GM18870 (cell line): Measurements from ENCODE around the gene TMEM161B.
A peak's percentile ranks its signal among the peaks of the same experiment; 100 is the strongest.
"Not testable (repeated sequence)": the region's sequence is repeated elsewhere in the genome, so short reads cannot be mapped to it uniquely, and the experiment has no call there.

Source experiments
- ATAC-seq: cut with Tn5 transposase; IDR thresholded peaks from one replicate; pipeline ENCODE4 v1.9.1; 2021; ENCODE audit warnings: moderate library complexity; ENCODE audit not compliant: unreplicated experiment

Gene TMEM161B

DNA sequence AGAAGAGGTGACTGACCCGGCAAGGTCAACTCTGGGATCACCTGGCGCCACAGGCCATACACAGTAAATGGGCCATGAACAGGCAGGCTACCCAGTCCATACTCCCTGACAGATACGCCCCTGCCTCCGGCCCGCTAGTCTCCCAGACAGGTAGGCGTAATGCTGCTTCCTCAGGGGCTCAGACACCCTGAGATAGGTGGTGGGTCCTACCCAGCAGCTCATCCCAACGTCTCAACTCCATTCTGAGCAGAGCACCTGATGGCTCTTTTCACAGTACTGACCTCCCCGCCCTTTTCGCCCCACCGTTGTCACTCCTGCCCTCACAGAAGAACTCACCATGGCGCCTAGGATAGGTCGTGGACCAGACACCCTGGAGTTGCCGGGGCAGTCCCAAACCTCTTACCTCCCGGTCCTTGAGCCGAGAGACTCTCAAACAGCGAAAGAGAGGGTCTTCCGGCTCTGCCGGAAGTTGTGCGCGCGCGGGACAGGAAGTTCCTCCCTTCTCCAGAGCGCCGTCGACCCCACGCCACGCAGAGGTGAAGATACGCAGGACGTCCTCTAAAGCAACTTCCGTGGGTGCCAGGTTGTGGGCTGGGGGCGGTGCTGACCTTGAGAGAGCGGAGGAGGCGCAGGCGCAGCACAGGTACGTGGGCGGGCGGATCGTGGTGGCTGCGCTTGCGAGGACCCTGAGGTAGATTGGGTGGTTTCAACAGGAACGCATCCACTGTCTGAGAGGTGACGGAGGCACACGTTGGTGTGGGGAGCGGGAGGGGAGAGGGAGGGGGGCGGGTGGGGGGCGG is at the start of gene TMEM161B:
TMEM161B (minus strand) TSS at position 461 of the 800 bp plus-strand sequence; CDS start at position 339, 122 bp downstream.
- peak; percentile 99 for ATAC-seq

DNA sequence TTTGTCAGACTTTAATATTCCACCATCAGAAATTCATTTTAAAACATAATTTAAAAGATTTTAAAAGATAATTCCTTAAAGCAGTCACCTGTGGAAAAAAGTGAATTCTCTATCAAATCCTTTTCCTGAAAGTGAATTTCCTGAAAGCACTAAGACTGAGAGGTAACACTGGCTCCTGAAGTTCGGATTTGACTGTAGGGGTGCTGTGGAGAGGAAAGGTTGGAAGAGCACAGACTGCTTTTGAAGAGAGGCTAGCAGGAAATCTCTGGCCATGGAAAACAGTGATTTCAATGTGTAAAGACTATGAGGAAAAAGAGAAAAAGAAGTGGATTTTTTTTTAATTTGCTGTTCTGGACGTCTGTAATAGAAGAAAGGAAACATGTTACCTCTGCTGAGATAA is 35.7 kb upstream of the TMEM161B start:
- ATAC-seq = no peak

DNA sequence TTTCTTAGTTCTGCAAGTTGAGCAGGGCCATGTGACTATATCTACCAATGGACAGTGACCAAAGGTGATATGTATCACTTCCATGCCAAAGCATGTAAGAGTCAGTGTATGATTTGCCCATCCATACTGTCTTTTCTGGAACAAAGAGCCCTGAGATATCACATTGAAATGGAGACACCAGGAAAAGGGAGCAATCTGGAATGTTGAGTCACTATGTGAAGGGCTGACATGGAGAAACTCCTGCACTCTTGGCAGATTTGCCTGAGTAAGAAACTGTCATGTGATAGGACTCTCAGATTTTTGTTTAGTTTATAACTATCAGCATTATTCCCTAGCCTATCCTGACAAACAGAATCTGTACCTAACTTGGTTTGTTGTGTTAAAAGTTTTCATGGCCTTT is 29.8 kb upstream of the TMEM161B start:
- ATAC-seq = no peak

DNA sequence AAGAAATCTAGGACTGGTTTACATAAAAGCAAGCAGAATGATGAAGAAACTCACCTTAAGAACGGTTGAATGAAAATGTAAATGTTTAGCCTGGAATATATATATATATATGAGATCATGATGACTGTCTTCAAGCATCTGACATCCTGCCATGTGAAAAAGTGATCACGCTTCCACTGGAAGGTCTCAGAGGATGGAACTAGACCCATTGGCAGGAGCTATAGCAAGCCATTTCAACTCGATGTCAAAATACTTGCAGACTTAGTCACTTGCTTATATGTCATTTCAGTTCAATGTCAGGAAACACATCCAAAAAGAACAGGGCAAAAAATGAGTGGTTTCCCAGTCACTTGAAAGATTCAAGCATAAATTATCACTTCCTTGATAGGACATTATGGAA is 22.2 kb upstream of the TMEM161B start:
- ATAC-seq = no peak

DNA sequence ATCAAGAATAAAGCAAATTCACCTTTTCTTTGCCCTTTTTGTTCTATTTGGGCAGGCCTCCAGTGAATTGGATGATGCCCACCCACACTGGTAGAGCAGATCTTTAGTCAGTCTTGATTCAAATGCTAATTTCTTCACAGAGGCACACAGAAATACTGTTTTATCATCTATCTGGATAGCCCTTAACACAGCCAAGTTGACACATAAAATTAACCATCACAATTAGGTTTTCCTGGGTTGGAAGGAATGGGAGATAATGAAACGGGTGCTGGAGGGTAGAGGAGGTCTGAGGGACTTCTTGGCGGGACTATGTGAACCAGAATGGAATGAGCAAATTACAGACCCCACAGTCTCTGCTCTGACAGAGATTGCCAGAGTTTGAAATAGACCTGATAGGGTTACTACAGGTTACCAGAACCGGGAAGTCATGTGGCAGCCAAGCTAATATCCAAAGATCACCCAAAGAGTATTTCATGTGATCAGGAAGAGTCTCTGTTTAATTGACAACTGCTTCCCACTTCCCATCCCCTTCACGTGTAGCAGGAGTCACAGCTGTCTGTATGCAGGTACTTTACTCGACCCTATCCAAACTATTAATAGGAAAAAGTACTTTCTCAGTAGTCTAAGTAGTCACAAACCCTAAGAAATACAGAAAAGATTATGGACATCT is 20.0 kb upstream of the TMEM161B start:
- no peak for ATAC-seq

DNA sequence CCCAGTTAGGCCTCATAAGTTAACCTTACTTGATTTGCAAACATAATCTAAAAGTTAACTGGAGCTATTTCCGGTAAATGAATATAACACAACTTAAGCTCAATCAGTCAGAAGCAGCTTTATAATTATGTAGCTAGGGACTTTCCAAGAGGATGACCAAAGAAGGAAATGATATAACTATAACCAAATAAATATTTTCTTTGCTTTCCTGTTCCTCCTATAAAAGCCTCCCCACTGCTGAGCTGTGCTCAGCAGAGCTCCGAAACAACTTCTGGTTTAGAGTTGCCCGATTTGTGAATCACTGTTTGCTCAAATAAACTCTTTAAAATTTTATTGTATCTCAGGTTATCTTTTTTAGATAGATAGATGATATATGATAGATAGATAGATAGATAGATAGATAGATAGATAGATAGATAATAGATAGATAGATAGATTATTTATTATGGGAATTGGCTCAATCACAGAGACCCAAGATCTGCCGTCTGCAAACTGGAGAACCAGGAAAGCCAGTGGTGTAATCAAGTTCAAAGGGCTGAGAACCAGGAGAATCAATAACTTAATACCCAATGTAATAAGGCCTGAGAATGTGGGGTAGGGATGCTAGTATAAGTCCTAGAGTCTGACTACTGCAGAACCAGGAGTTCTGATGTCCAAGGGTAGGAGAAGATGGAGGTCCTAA is 19.3 kb upstream of the TMEM161B start:
- no peak for ATAC-seq

DNA sequence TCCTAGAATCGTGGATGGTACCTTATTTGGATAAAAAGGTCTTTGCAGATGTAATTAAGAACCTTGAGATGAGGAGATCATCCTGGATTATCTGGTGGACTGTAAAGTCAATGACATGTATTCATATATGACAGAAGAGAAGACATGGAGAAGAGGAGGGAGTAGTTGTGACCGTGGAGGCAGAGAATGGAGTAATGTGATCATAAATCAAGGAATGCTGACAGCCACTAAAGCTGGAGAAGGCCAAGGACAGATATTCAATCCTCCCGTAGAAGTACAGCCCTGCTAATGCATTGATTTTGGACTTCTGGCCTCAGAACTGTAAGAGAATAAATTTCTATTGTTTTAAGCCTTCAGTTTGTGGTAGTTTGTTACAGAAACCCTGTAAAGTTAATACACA is 18.7 kb upstream of the TMEM161B start:
- ATAC-seq = no peak

DNA sequence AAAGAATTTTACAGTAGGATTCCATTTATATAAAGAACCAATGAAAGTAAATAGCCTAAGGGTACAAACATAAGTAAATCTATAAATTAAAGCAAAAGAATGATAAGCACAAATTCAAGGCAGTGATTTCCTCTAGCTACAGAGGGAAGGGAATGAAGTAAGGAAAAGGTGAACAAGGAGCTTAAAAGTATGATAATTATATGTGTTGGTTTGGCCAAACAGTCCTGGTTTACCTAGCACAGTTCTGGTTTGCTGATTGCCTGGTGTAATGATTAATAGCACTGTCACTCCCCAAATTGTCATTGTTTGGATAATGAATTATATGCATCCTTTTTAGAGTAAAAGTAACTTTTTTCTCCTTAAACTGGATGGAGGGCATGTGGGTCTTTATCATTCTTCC is 15.0 kb upstream of the TMEM161B start:
- no peak for ATAC-seq

DNA sequence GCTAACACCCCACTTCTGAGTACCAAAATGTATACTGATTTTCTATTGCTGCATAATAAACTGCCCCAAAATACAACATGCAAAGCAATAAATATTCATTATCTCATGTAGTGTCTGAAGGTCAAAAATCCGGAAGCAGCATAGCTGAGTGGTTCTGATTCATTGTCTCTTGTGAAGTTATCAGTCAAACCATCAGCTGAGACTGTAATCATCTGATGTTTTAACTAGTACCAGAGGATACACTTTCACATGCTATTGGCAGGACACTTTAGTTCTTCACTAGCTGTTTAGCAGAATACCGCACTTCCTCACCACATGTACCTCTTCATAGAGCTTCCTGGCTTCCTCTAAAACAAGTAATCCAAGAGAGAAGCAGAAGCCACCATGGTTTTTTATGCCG is 12.7 kb upstream of the TMEM161B start:
- no peak for ATAC-seq

DNA sequence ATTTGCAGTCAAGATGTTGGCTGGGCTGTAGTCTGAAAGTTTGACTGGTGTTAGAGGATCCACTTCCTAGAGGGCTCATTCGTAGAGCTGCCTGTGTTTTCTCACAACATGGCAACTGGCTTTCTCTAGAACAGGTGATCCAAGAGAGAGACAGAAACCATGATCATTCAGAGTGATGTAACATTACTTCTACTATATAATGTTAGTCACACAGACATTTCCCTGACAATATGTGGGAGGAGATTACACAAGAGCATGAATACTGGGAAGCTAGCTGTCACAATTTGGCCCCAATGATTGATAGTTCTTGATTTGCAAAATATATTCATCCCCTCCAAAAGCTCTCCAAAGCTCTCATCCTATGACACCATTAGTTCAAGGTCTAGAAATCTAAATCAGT is 10.9 kb upstream of the TMEM161B start:
- no peak for ATAC-seq

DNA sequence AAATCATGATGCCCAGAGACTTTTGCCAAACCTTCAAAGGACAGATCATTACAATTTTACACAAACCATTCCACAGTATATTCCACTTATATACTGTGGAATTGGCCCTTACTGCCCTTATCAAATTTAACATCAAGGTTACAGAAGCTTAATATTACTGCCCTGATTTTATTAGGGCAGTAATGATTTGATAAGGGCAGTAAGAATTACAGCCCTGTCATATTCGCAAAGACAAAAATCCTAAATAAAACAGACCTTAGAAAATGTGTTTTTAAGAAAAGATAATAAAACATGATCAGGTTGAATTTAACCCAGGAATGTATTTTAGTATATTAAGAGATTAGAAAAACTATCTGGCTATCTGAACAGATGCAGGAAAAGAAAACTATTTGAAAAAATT is 7.7 kb upstream of the TMEM161B start:
- ATAC-seq = no peak

DNA sequence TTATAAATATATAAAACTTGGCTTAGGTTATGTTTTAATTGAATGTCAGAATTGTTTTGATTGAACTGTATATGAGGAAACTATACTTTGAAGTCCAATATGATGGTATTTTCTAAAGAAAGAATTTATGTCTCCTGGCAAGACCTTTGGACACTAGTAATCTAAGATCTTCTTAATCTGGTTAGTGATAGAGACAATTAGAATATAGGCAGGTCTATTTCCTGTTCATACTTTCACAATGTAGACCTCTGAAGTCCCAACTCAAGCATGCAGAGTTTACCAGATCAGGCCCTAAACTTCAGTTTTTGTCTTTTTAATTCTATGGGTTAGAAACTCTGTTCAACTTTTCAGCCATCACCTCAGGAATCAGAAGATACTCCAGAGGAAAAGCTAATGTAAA is 6.9 kb upstream of the TMEM161B start:
- ATAC-seq = no peak

DNA sequence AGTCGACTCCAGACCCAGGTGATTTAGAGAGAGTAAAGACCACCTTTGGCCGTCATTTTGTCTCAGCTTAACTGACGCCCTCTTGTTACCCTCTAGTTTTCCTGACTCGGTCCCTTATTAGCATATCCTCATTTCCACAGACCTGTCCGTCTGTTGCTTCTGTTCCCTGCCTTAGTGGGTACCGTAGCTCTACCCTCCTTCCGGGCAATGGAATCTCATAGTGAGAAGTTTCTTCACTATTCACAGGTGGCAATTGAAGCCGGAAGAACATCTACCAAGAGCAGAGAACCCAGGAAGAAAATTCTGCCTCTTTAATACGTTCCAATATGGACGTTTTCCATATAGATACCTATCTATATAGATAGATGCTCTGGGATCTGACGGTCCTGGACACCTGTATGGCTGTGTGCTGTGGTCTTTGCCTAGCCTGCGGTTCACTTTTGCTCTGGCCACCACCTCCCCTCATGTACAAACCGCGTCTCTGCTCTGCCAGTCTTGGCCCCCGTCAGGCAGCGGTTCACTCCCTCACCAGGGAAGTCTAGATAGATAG is 652 bp upstream of the TMEM161B start:
- peak; percentile 21 for ATAC-seq

DNA sequence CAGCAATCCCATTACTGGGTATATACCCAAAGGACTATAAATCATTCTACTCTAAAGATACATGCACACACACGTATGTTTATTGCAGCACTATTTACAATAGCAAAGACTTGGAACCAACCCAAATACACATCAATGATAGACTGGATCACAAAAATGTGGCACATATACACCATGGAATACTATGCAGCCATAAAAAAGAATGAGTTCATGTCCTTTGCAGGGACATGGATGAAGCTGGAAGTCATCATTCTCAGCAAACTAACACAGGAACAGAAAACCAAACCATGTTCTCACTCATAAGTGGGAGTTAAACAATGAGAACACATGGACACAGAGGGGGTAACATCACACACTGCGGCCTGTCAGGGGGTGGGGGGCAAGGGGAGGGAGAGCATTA is 4.1 kb downstream of the TMEM161B start:
- ATAC-seq = not testable (repeated sequence)

DNA sequence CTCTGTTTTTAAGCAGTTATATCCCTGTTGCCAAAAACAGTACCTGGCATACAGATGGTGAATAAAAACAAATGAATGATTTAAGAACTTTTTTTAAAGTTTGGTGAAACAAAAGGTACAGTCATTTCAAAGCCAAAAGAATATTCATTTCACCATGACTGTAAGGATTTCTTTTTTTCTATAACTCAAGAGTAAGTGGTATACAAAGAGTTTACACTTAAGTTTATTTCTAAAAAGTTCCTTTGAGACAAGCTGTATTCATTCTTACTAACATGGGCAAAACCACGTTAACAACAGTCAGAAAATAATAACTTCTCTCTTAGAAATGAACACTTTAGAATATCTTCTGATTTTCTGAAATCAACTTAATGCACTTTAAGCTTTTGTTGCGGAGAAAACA is 5.3 kb downstream of the TMEM161B start:
- no peak for ATAC-seq

DNA sequence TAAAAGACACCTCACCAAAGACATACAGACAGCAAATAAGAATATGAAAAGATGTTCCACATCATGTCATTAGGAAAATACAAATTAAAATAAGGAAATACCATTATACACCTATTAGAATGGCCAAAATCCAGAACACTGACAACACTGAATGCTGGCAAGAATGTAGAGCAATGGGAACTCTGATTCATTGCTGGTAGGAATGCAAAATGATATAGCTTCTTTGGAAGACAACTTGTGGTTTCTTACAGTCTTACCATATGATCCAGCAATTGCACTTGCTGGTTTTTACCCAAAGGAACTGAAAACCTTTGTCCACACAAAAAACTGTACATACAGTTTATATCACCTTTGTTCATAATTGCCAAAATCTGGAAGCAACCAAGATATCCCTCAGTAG is 6.5 kb downstream of the TMEM161B start:
- ATAC-seq = no peak

DNA sequence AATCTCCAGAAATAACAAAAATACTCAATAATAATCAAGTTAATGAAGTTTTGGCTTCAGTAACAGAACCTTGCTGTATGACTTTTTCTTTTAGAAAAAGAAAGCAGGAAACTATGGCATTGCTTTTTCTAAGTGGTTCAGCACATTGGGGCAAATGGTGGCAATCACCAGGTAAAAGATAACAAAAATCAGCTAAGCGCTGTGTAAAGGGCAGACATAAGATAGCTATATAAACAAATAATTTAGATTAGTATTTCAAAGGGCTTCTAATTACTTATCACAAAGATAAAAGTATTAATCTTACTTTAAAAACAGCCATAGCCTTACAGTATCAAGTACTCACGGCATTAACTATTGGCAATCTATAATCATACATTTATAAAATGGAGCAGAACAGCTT is 10.0 kb downstream of the TMEM161B start:
- ATAC-seq = no peak

DNA sequence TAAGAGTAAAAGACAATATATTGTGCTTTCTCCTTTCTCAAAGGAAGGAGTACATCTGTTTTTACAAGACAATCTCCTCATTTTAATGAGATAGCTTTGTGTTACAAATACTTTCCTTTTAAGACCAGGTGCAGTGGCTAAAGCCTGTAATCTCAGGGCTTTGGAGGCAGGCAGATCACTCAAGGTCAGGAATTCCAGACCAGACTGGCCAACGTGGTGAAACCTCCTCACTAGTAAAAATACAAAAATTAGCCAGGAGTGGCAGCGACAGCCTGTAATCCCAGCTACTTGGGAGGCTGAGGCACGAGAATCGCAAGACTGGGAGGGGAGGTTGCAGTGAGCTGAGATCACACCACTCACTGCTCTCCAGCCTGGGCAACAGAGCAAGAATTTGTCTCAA is 11.8 kb downstream of the TMEM161B start:
- no peak for ATAC-seq

DNA sequence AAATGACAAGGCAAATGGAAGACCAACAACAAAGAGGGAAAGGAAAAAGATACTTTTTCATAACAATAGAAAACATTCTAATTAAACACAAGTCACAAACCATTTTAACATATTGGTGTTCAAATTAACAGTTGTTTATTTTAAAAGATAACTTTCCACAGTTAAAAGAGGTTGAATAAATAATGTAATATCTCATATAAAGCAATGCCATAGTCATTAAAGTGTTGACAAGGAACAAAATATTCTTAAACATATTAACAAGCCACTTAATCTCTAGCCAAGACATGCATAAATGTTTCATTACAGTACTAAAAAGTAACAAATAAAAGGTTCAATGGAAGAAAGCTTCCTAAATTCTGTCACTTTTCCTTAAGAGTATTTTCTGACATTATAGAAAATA is 12.6 kb downstream of the TMEM161B start:
- ATAC-seq = no peak

DNA sequence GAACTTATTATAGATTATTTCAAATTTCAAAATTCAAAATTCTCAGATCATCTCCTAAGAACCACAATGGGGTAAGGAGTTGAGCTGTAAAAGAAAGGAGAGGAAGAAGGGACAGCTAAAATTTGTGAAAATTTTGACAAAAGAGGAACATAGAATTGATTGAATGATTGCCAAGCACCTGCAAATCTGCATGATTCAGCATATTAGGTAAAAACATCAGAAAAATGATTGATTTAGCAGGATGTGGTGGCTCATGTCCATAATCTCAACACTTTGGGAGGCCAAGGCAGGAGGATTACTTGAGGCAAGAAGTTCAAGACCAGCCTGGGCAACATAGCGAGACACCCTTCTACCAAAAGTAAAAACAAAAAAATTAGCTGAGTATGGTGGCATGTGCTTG is 14.3 kb downstream of the TMEM161B start:
- ATAC-seq = no peak

DNA sequence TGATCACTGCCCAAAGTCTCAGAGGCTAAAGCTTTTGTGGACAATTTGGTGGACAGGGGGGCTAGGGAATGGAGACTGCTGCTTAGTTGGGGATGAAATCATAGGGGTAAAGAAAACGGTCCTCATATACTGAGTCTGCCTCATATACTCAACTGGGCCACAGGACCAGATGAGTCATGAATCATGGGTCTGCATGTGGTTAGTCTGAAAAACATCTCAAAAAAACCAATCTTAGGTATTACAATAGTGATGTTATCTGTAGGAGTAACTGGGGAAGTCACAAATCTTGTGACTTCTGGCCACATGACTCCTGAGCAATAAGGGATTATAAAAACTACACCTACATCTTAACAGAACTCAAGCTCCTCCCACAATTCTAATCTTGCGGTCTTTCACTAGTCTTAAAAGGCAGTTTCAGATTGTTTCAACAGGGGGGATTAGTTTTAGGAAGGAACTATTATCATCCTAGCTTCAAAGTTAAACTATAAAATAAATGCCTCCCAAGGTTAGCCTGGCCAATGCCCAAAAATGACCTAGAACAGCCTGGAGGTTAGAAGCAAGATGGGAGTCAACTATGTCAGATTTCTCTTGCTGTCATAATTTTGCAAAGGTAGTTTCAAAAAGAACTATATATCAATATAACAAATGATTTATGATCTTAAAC is 17.5 kb downstream of the TMEM161B start:
- no peak for ATAC-seq
